HUES48 (cell line): ENCODE results near the gene RAB24.

Experiments used
- H3K27ac ChIP-seq: one replicate; pipeline ENCODE4 v1.7.0; 2013; ENCODE audit warnings: low read depth, low read length, inconsistent platforms
- H3K27me3 ChIP-seq: 2 replicates; pipeline ENCODE4 v1.6.1; 2013; ENCODE audit warnings: mild to moderate bottlenecking, low read length; ENCODE audit not compliant: control insufficient read depth, insufficient read depth
- H3K36me3 ChIP-seq: 2 replicates; pipeline ENCODE4 v1.6.1; 2013; ENCODE audit warnings: low read length; ENCODE audit not compliant: control insufficient read depth, insufficient read depth
- H3K4me1 ChIP-seq: 2 replicates; pipeline ENCODE4 v1.6.1; 2013; ENCODE audit warnings: mild to moderate bottlenecking, low read length; ENCODE audit not compliant: control insufficient read depth, insufficient read depth
- H3K4me3 ChIP-seq: 2 replicates; pipeline ENCODE4 v1.5.1; 2013; ENCODE audit warnings: mild to moderate bottlenecking, low read depth, low read length
- H3K9ac ChIP-seq: 2 replicates; pipeline ENCODE4 v1.6.1; 2013; ENCODE audit warnings: mild to moderate bottlenecking, low read depth, low read length, moderate library complexity
- H3K9me3 ChIP-seq: 2 replicates; pipeline ENCODE4 v1.6.1; 2013; ENCODE audit warnings: low read length; ENCODE audit not compliant: control insufficient read depth, insufficient read depth

Gene RAB24

GRCh38 chr5:177300951-177301350 is 2.6 kb downstream of the RAB24 start:
- H3K27me3 ChIP-seq = no peaks in the 10 kb centered on the region
- no peaks in the 10 kb centered on the region for H3K9me3 ChIP-seq
- no peak overlapping the region for H3K4me3 ChIP-seq
- peak overlapping the region; percentile 18 for H3K27ac ChIP-seq
- H3K4me1 ChIP-seq = peaks cover 6% of the 10 kb centered on the region; the same call in 1 of the 2 replicates
- H3K36me3 ChIP-seq = peaks cover 46% of the 10 kb centered on the region
- H3K9ac ChIP-seq = no peak overlapping the region

GRCh38 chr5:177300236-177300880 is 3.2 kb downstream of the RAB24 start:
- H3K27ac ChIP-seq = peak overlapping the region; percentile 18
- peaks cover 6% of the 10 kb centered on the region; the same call in 1 of the 2 replicates for H3K4me1 ChIP-seq
- H3K27me3 ChIP-seq = no peaks in the 10 kb centered on the region
- no peaks in the 10 kb centered on the region for H3K9me3 ChIP-seq
- peaks cover 46% of the 10 kb centered on the region for H3K36me3 ChIP-seq
- no peak overlapping the region for H3K4me3 ChIP-seq
- no peak overlapping the region for H3K9ac ChIP-seq

GRCh38 chr5:177299697-177300096 is 3.8 kb downstream of the RAB24 start:
- no peak overlapping the region for H3K4me3 ChIP-seq
- peaks cover 46% of the 10 kb centered on the region for H3K36me3 ChIP-seq
- peaks cover 6% of the 10 kb centered on the region; the same call in 1 of the 2 replicates for H3K4me1 ChIP-seq
- no peaks in the 10 kb centered on the region for H3K27me3 ChIP-seq
- H3K9me3 ChIP-seq = no peaks in the 10 kb centered on the region
- H3K9ac ChIP-seq = no peak overlapping the region
- H3K27ac ChIP-seq = no peak overlapping the region

GRCh38 chr5:177297922-177298321 is 5.6 kb downstream of the RAB24 start:
- H3K9me3 ChIP-seq = no peaks in the 10 kb centered on the region
- no peaks in the 10 kb centered on the region for H3K27me3 ChIP-seq
- H3K36me3 ChIP-seq = peaks cover 62% of the 10 kb centered on the region
- no peak overlapping the region for H3K9ac ChIP-seq
- no peak overlapping the region for H3K27ac ChIP-seq
- peaks cover 6% of the 10 kb centered on the region; the same call in 1 of the 2 replicates for H3K4me1 ChIP-seq
- no peak overlapping the region for H3K4me3 ChIP-seq

GRCh38 chr5:177296581-177296980 is 6.9 kb downstream of the RAB24 start:
- Histone ChIP-seq H3K9ac (no peak overlapping the region), H3K27ac (peak overlapping the region; percentile 5), H3K36me3 (peaks cover 72% of the 10 kb centered on the region), H3K27me3 (no peaks in the 10 kb centered on the region), H3K4me1 (peaks cover 6% of the 10 kb centered on the region; the same call in 1 of the 2 replicates), H3K4me3 (no peak overlapping the region), H3K9me3 (no peaks in the 10 kb centered on the region)

GRCh38 chr5:177295924-177296323 is 7.6 kb downstream of the RAB24 start:
- peaks cover 72% of the 10 kb centered on the region for H3K36me3 ChIP-seq
- no peak overlapping the region for H3K27ac ChIP-seq
- H3K9me3 ChIP-seq = no peaks in the 10 kb centered on the region

GRCh38 chr5:177294632-177295031 is 8.9 kb downstream of the RAB24 start:
- H3K4me1 ChIP-seq = peaks cover 4% of the 10 kb centered on the region; the same call in 1 of the 2 replicates
- no peaks in the 10 kb centered on the region for H3K27me3 ChIP-seq
- no peaks in the 10 kb centered on the region for H3K9me3 ChIP-seq
- no peak overlapping the region for H3K4me3 ChIP-seq
- no peak overlapping the region for H3K27ac ChIP-seq
- no peak overlapping the region for H3K9ac ChIP-seq
- peaks cover 82% of the 10 kb centered on the region for H3K36me3 ChIP-seq

More at GRCh38 chr5:177295924-177296323, 7.6 kb downstream of the RAB24 start:
- no peak overlapping the region for H3K9ac ChIP-seq
- H3K4me1 ChIP-seq = peaks cover 6% of the 10 kb centered on the region; the same call in 1 of the 2 replicates
- H3K4me3 ChIP-seq = no peak overlapping the region
- no peaks in the 10 kb centered on the region for H3K27me3 ChIP-seq

- Histone ChIP-seq H3K36me3 (peaks cover 88% of the 10 kb centered on the region), H3K27me3 (no peaks in the 10 kb centered on the region), H3K9ac (no peak overlapping the region), H3K9me3 (no peaks in the 10 kb centered on the region), H3K4me3 (no peak overlapping the region), H3K4me1 (peaks cover 3% of the 10 kb centered on the region; the same call in 1 of the 2 replicates), H3K27ac (no peak overlapping the region)
Measured at GRCh38 chr5:177293819-177294581, 9.5 kb downstream of the RAB24 start.

GRCh38 chr5:177291735-177292134 is 11.8 kb downstream of the RAB24 start:
- Histone ChIP-seq H3K27ac (no peak overlapping the region), H3K9ac (no peak overlapping the region), H3K9me3 (no peaks in the 10 kb centered on the region), H3K27me3 (no peaks in the 10 kb centered on the region), H3K36me3 (peaks cover 95% of the 10 kb centered on the region), H3K4me3 (no peak overlapping the region), H3K4me1 (no peaks in the 10 kb centered on the region)

GRCh38 chr5:177290816-177291596 is 12.5 kb downstream of the RAB24 start:
- H3K4me1 ChIP-seq = no peaks in the 10 kb centered on the region
- no peaks in the 10 kb centered on the region for H3K27me3 ChIP-seq
- no peaks in the 10 kb centered on the region for H3K9me3 ChIP-seq
- H3K36me3 ChIP-seq = peaks cover 95% of the 10 kb centered on the region
- H3K27ac ChIP-seq = no peak overlapping the region
- H3K9ac ChIP-seq = no peak overlapping the region
- H3K4me3 ChIP-seq = no peak overlapping the region
